ENCODE results near the gene SKIDA1. TPM values are rescaled to one million over a fixed set of nuclear protein-coding genes. Genes with fewer than 3 reads are reported as not detected.
A peak's percentile ranks its signal among the peaks of the same experiment; 100 is the strongest.

SKIDA1 gene
- total RNA-seq, 2 donors from 2014 or later = 0.78 to 1.3 TPM

DNA sequence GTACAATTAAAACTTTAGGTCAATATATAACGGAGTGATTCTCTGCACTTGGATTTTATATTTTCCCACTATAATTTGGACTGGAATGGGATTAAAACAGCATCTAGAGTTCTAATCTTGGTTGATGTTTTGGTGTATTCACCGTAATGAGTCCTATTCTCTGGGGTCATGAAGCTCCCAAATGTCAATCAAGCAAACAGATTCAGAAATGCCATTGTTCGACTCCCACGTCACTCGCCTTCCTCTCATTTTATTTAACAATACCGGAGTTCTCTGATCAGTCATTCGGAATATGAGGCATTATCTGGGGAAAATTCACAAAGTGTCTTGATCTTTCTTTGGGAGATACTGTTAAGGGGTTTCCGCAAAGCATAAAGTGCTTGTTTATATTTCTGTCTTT, 26.5 kb downstream of the SKIDA1 start:
- Histone ChIP-seq H3K4me3 (no peak overlapping the region), H3K4me1 (peaks cover 30% of the 10 kb centered on the region), H3K27me3 (no peaks in the 10 kb centered on the region), H3K36me3 (replicated peaks in 1 of 2; ENCODE audit: insufficient read depth in 1 of 2, low read depth in 2 of 2) (no peaks in the 10 kb centered on the region), H3K27ac (no peak overlapping the region), H3K9me3 (no peaks in the 10 kb centered on the region)
- TF ChIP-seq, protein P1, sequence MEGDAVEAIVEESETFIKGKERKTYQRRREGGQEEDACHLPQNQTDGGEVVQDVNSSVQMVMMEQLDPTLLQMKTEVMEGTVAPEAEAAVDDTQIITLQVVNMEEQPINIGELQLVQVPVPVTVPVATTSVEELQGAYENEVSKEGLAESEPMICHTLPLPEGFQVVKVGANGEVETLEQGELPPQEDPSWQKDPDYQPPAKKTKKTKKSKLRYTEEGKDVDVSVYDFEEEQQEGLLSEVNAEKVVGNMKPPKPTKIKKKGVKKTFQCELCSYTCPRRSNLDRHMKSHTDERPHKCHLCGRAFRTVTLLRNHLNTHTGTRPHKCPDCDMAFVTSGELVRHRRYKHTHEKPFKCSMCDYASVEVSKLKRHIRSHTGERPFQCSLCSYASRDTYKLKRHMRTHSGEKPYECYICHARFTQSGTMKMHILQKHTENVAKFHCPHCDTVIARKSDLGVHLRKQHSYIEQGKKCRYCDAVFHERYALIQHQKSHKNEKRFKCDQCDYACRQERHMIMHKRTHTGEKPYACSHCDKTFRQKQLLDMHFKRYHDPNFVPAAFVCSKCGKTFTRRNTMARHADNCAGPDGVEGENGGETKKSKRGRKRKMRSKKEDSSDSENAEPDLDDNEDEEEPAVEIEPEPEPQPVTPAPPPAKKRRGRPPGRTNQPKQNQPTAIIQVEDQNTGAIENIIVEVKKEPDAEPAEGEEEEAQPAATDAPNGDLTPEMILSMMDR (IDR thresholded peaks at IDR 0.05) = no peak
- no peak for TF ChIP-seq POLR2A (IDR thresholded peaks at IDR 0.05)
- intact Hi-C loops (cut with DNase I) = no loop called here
- DNase-seq = no peak
- no peak for ATAC-seq
- 94% methylated on average over 8 of the region's 8 CpGs for WGBS, 2 donors

DNA sequence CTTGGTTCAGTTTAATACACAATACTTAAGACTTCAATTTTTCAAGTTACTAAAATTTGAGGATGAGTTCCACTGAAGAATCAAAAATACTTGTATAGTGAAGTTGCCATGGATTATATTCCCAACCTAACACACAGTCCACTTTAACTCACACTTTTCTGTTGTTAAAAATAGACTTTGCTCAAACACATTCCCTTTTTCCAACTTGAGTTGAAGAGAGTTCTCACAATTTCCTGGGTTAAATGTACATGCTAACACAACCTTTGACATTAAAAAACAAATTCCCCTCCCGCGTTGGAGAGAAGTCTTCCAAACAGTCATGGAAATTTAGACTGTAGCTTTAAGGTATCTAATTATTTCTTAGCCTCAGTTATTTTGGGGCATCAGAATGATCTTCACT, 27.1 kb downstream of the SKIDA1 start:
- no peak for TF ChIP-seq POLR2A (IDR thresholded peaks at IDR 0.05)
- TF ChIP-seq, protein P1 (IDR thresholded peaks at IDR 0.05) = no peak
- H3K9me3 ChIP-seq = no peaks in the 10 kb centered on the region
- no peak overlapping the region for H3K4me3 ChIP-seq
- intact Hi-C loops (cut with DNase I) = no loop called here
- 89 to 93% methylated on average over 2 of the region's 2 CpGs for WGBS, 2 donors
- no peaks in the 10 kb centered on the region for H3K36me3 ChIP-seq (replicated peaks in 1 of 2; ENCODE audit: insufficient read depth in 1 of 2, low read depth in 2 of 2)
- no peaks in the 10 kb centered on the region for H3K27me3 ChIP-seq
- no peak overlapping the region for H3K27ac ChIP-seq
- H3K4me1 ChIP-seq = peaks cover 30% of the 10 kb centered on the region
- DNase-seq = no peak
- ATAC-seq = no peak

DNA sequence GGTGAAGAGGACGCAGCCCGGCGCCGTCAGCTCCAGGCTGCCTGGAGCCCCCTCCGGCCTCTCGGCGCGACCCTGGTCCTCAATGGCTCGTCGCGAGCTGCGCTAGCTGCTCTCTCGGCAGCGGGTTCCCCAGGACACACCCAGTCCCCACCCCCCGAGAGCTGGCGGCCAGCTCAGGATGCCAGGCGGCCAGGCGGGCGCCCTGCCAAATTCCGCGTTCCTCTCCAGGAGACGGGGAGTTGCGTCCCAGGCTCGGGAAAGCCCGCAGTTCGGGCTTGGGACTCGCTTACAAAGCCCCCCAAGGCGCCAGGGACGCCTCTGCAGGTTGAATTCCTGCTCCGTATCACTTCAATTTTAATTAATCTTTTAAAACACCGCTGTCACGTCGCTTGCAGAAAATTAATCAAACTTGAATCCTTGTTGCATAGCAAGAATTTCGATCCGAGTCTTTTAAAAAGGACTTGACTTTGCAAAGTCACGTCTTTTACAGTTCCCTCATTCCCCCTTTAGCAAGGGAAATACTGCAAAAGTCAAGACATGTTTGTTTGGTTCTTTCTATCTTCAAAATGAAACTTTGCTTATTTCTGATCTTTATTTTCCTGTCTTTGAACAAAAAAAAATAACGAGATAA, 28.2 kb downstream of the SKIDA1 start:
- peak overlapping the region; percentile 45 to 47 for H3K4me3 ChIP-seq
- ATAC-seq (peak; percentile 83), DNase-seq (peak; percentile 93 to 97 (median 95))
- H3K36me3 ChIP-seq (replicated peaks in 1 of 2; ENCODE audit: insufficient read depth in 1 of 2, low read depth in 2 of 2) = no peaks in the 10 kb centered on the region
- intact Hi-C loops (cut with DNase I) = no loop called here
- peak overlapping the region in 3 of 4 donors; percentile 13 to 62 (median 37) for H3K27ac ChIP-seq
- 2% methylated on average over 14 to 30 of the region's 37 CpGs for WGBS, 2 donors
- peaks cover 30% of the 10 kb centered on the region for H3K4me1 ChIP-seq
- no peaks in the 10 kb centered on the region for H3K9me3 ChIP-seq
- H3K27me3 ChIP-seq = no peaks in the 10 kb centered on the region
- TF ChIP-seq, protein P1 (IDR thresholded peaks at IDR 0.05) = no peak
- peak in 1 of 3 donors; percentile 7 for TF ChIP-seq POLR2A (IDR thresholded peaks at IDR 0.05)

DNA sequence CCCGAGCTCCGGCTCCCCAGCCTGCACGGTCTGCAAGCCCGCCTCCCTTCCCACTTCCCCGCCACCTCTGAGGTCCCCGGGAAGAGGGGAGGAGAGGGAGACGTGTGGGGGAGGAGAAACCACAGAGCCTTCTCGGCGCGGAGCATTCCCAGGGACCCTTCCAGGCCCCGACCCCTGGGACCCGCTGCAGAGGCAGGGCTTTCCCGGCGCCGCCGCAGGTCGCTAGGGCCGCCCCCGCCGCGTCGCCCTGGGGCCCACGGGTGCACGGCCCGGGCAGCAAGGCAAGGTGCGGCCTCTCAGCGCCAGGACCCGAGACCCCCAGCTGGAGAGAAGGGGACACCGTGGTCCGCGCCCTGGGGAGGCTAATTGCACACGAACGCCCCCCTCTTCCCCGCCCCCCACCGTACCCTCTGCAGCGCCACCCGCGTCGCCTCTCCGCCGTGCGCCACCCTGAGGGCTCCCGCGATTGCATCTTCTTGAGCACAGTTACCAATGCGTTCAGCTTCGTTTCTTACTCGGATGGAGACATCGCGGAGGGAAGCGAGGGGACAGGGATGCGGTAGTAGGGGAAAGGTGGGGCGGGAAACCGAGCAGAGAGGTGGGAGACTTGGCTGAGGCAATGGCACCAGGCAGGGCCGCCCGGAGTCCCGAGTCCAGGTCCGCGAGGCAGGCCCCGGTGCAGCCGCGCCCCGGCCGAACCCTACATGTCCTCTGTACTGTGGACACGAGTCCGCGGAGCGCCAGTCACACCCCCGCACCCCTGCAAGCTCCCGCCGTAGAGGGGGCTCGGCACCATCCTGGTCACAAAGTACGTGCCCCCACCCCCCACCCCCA, 28.9 kb downstream of the SKIDA1 start:
- peak; percentile 44 for ATAC-seq
- no peaks in the 10 kb centered on the region for H3K9me3 ChIP-seq
- peaks cover 30% of the 10 kb centered on the region for H3K4me1 ChIP-seq
- DNase-seq = peak; percentile 27 to 57 (median 41)
- peak overlapping the region; percentile 45 to 47 for H3K4me3 ChIP-seq
- intact Hi-C loops (cut with DNase I) = no loop called here
- H3K27ac ChIP-seq = peak overlapping the region; percentile 13 to 62 (median 29)
- WGBS, 2 donors = 1% methylated on average over 25 to 70 of the region's 72 CpGs
- H3K27me3 ChIP-seq = no peaks in the 10 kb centered on the region
- no peaks in the 10 kb centered on the region for H3K36me3 ChIP-seq (replicated peaks in 1 of 2; ENCODE audit: insufficient read depth in 1 of 2, low read depth in 2 of 2)
- no peak for TF ChIP-seq POLR2A (IDR thresholded peaks at IDR 0.05)
- TF ChIP-seq, protein P1 (IDR thresholded peaks at IDR 0.05) = peak in 3 of 7 experiments; percentile 16 to 23 (median 20)

All from body of pancreas (tissue), 4 donors.